Gastroesophageal sphincter (tissue), 4 donors: ENCODE measurements around the gene PTCRA. TPM values are rescaled to one million over a fixed set of nuclear protein-coding genes. Genes with fewer than 3 reads are reported as not detected.

Source experiments
- ATAC-seq: fragments of 150-250 bp; one replicate; pipeline ENCODE4 v1.9.1; 2016; ENCODE audit warnings: mild to moderate bottlenecking, moderate library complexity
- H3K27ac ChIP-seq, 4 donors: fragments of 200-600 bp; sonication (generic) in 3 of 4; 1 replicate in 3 of 4; 2 replicates in 1 of 4; pipeline ENCODE4 v1.5.1; 2016 to 2019
- H3K27me3 ChIP-seq: fragments of 200-600 bp; sonication (generic); one replicate; pipeline ENCODE4 v1.5.1; 2019
- H3K36me3 ChIP-seq, 2 donors: fragments of 200-600 bp; sonication (generic); one replicate each; pipeline ENCODE4 v1.5.1; 2019; ENCODE audit warnings: control low read depth in 1 of 2
- H3K4me1 ChIP-seq, 3 donors: fragments of 200-600 bp; sonication (generic); 1 replicate in 2 of 3; 2 replicates in 1 of 3; pipeline ENCODE4 v1.5.1; 2016 to 2019; ENCODE audit warnings: control low read depth in 2 of 3
- H3K4me3 ChIP-seq, 2 donors: fragments of 200-600 bp; sonication (generic); one replicate each; pipeline ENCODE4 v1.5.1; 2019; ENCODE audit warnings: mild to moderate bottlenecking in 1 of 2, moderate library complexity in 1 of 2
- H3K9me3 ChIP-seq, 3 donors: fragments of 200-600 bp; sonication (generic); one replicate each; pipeline ENCODE4 v1.5.1; 2017 to 2019; ENCODE audit warnings: control low read depth in 2 of 3
- CTCF ChIP-seq, 4 experiments: fragments of 200-600 bp in 2 of 4; fragments of 450-650 bp in 2 of 4; sonication (generic) in 1 of 4; IDR thresholded peaks; one replicate each; pipeline ENCODE4 v1.5.1; 2017 to 2019; ENCODE audit warnings: antibody characterized with exemption in 4 of 4, mild to moderate bottlenecking in 2 of 4, moderate library complexity in 2 of 4
- EP300 ChIP-seq: sonication (generic); formaldehyde crosslinking; IDR thresholded peaks from one replicate; pipeline ENCODE4 v1.6.1; 2017; ENCODE audit warnings: antibody characterized with exemption, mild to moderate bottlenecking
- POLR2A ChIP-seq, 2 donors: fragments of 450-650 bp; IDR thresholded peaks; one replicate each; pipeline ENCODE4 v1.6.1; 2017; ENCODE audit warnings: antibody characterized with exemption in 2 of 2, mild to moderate bottlenecking in 2 of 2, moderate library complexity in 1 of 2
- POLR2AphosphoS5 ChIP-seq: sonication (generic); formaldehyde crosslinking; IDR thresholded peaks from one replicate; pipeline ENCODE4 v1.6.1; 2017; ENCODE audit warnings: antibody characterized with exemption
- WGBS, 2 donors: methylation state at CpG; one replicate each; pipeline ENCODE4 v1.1.5; 2018; ENCODE audit warnings: low coverage in 1 of 2; 5-methylcytosine and 5-hydroxymethylcytosine counted together
- total RNA-seq, 4 donors: library from RNA; depleted of rRNA; stranded (reverse); fragments of >200 nt; gene quantifications; one replicate each; pipeline ENCODE4 v1.1.0, GENCODE V29; 2016

The PTCRA gene
- total RNA-seq, 4 donors from 2014 or later = not detected

- Histone ChIP-seq H3K27ac (no peak overlapping the region), H3K4me3 (no peak overlapping the region), H3K9me3 (no peaks in the 10 kb centered on the region), H3K27me3 (no peaks in the 10 kb centered on the region), H3K36me3 (peaks cover 0 to 83% of the 10 kb centered on the region in 2 donors), H3K4me1 (peaks cover 0 to 23% (median 3%) of the 10 kb centered on the region in 3 donors)
- TF ChIP-seq POLR2AphosphoS5 (no peak), EP300 (no peak), POLR2A (IDR thresholded peaks at IDR 0.05) (no peak), CTCF (IDR thresholded peaks at IDR 0.05) (no peak)
- 78 to 89% methylated on average over 6 to 11 of the region's 11 CpGs for WGBS, 2 donors
- no peak for ATAC-seq
These were observed 20.5 kb downstream of the PTCRA start for GRCh38 chr6:42936398-42936797.

GRCh38 chr6:42937548-42938427 is 21.9 kb downstream of the PTCRA start:
- Histone ChIP-seq H3K4me1 (peaks cover 0 to 9% (median 1%) of the 10 kb centered on the region in 3 donors), H3K27ac (no peak overlapping the region), H3K4me3 (no peak overlapping the region), H3K9me3 (no peaks in the 10 kb centered on the region), H3K27me3 (no peaks in the 10 kb centered on the region), H3K36me3 (peaks cover 0 to 92% of the 10 kb centered on the region in 2 donors)
- TF ChIP-seq POLR2A (IDR thresholded peaks at IDR 0.05) = no peak
- no peak for TF ChIP-seq POLR2AphosphoS5
- no peak for TF ChIP-seq CTCF (IDR thresholded peaks at IDR 0.05)
- TF ChIP-seq EP300 = no peak
- WGBS, 2 donors = 86 to 88% methylated on average over 8 of the region's 13 CpGs
- ATAC-seq = no peak

GRCh38 chr6:42938428-42938796 is 22.6 kb downstream of the PTCRA start:
- H3K9me3 ChIP-seq = no peaks in the 10 kb centered on the region
- H3K36me3 ChIP-seq = peaks cover 0 to 93% of the 10 kb centered on the region in 2 donors
- WGBS, 2 donors = 100% methylated on average over 1 of the region's 5 CpGs; no CpG with 5 or more reads in 1 of the 2 donors
- peaks cover 0 to 3% (median 0%) of the 10 kb centered on the region in 3 donors for H3K4me1 ChIP-seq
- H3K27ac ChIP-seq = no peak overlapping the region
- no peaks in the 10 kb centered on the region for H3K27me3 ChIP-seq
- H3K4me3 ChIP-seq = no peak overlapping the region
- ATAC-seq = no peak
- TF ChIP-seq POLR2A (IDR thresholded peaks at IDR 0.05) (no peak), CTCF (IDR thresholded peaks at IDR 0.05) (no peak), EP300 (no peak), POLR2AphosphoS5 (no peak)

GRCh38 chr6:42938987-42939809 is 23.3 kb downstream of the PTCRA start:
- WGBS, 2 donors = 63 to 80% methylated on average over 2 to 6 of the region's 9 CpGs
- H3K36me3 ChIP-seq = peaks cover 0 to 95% of the 10 kb centered on the region in 2 donors
- H3K27me3 ChIP-seq = no peaks in the 10 kb centered on the region
- H3K9me3 ChIP-seq = no peaks in the 10 kb centered on the region
- TF ChIP-seq EP300 (no peak), CTCF (IDR thresholded peaks at IDR 0.05) (no peak), POLR2AphosphoS5 (no peak), POLR2A (IDR thresholded peaks at IDR 0.05) (no peak)
- no peak for ATAC-seq
- H3K27ac ChIP-seq = no peak overlapping the region
- no peak overlapping the region for H3K4me3 ChIP-seq
- H3K4me1 ChIP-seq = no peaks in the 10 kb centered on the region
